Ovary (tissue), 3 donors: Measurements from ENCODE around the gene RNASE12.

ENCODE experiments used
- CTCF ChIP-seq, 3 donors: fragments of 450-650 bp in 2 of 3; fragments of 200-600 bp in 1 of 3; IDR thresholded peaks; one replicate each; pipeline versions ENCODE4 v1.5.1 to v1.8.0; 2016 to 2022; ENCODE audit warnings: antibody characterized with exemption in 3 of 3, mild to moderate bottlenecking in 1 of 3
- EP300 ChIP-seq: sonication (generic); formaldehyde crosslinking; IDR thresholded peaks from one replicate; pipeline ENCODE4 v1.6.1; 2017; ENCODE audit warnings: antibody characterized with exemption
- POLR2A ChIP-seq: fragments of 450-650 bp; IDR thresholded peaks from one replicate; pipeline ENCODE4 v1.6.1; 2017; ENCODE audit warnings: antibody characterized with exemption, mild to moderate bottlenecking, moderate library complexity
- donor health status: DM: no; HTN: no; CAD: no.

DNA sequence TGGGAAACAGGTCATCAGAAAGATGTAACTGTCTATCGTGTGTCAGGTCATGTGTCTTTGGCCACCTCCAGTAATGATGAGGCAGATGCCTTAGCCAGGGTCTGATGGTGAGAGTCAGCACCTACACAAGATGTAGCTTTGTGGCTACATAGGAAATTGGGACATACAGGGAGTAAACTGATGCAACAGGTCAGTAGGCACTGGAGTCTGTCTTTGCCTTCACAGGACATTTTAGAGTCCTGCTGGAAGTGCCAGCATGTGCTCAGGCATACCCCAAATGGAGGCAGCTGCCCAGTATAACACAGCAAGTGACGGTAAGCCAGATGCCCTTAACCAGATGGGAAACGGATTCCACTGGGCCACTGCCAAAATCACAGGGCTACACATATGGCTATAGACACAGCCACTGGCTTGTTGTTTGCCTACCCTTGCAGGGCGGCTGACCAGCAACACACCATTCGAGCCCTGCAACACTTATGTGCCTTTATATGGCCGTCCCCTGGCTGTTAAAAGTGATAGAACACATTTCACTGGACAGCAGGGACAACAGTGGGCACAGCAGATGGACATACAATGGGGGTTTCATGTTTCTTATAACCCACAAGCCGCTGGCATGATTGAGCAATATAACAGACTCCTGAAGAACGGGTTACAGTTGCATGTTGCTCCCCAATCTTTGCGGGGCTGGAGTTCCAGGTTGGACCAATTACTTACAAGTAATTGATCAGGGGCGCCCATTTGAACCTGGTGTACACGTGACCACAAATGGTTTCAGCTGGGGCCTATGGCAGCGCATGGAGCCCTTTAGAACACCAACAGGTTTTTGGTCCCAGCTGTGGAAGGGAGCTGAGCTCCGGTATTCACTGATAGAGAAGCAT, 12.9 kb upstream of the RNASE12 start:
- TF ChIP-seq CTCF (IDR thresholded peaks at IDR 0.05), result no peak
- no peak for TF ChIP-seq POLR2A
- TF ChIP-seq EP300, result no peak
